Measurements from ENCODE around the gene MYO1D. TPM values are rescaled to one million over a fixed set of nuclear protein-coding genes. Genes with fewer than 3 reads are reported as not detected.

Gene MYO1D
- total RNA-seq, 2 experiments from 2014 or later, result 8.7 to 8.8 TPM

- peaks cover 70% of the 10 kb centered on the region for H3K4me1 Mint-ChIP-seq
- DNase-seq, result no peak
Observed at GRCh38 chr17:32516940-32517701, 359.8 kb downstream of the MYO1D start.

GRCh38 chr17:32516450-32516849, 360.5 kb downstream of the MYO1D start:
- H3K9me3 Mint-ChIP-seq (ENCODE audit: low read depth), result no peaks in the 10 kb centered on the region
- H3K36me3 Mint-ChIP-seq (ENCODE audit: low read depth), result no peaks in the 10 kb centered on the region
- POLR2A ChIA-PET, result interaction anchor here (0.6 kb wide), 1 partner anchor 8 kb away, joined by 3 read pairs; no protein-coding TSS in a partner anchor
- DNase-seq (no peak), ATAC-seq (no peak)
- no peaks in the 10 kb centered on the region for H3K27me3 Mint-ChIP-seq
- no peak overlapping the region for H3K4me3 Mint-ChIP-seq
- CTCF ChIA-PET, result interaction anchor here (0.8 to 1.3 kb wide), 4 partner anchors 12 to 54 kb away, joined by 3 to 4 read pairs (median 3); partner anchors contain the start of gene CDK5R1
- peaks cover 70% of the 10 kb centered on the region for H3K4me1 Mint-ChIP-seq
- peak overlapping the region; percentile 82 for H3K27ac Mint-ChIP-seq
- intact Hi-C loops (cut with DNase I, micrococcal nuclease), result loop anchor here in 1 of 2 experiments (5.0 kb wide), 1 partner anchor 1704 kb away; no protein-coding TSS in a partner anchor

More at GRCh38 chr17:32516940-32517701, 359.8 kb downstream of the MYO1D start:
- peak; percentile 28 for ATAC-seq
- Mint-ChIP-seq H3K9me3 (ENCODE audit: low read depth) (no peaks in the 10 kb centered on the region), H3K27ac (peak overlapping the region; percentile 82), H3K27me3 (no peaks in the 10 kb centered on the region), H3K36me3 (ENCODE audit: low read depth) (no peaks in the 10 kb centered on the region), H3K4me3 (peak overlapping the region; percentile 6)
- intact Hi-C loops (cut with DNase I, micrococcal nuclease), result loop anchor here in 1 of 2 experiments (1.0 to 5.0 kb wide), 2 partner anchors 14 to 1705 kb away; no protein-coding TSS in a partner anchor
- ChIA-PET CTCF (interaction anchor here (0.6 to 1.9 kb wide), 7 partner anchors 10 to 177 kb away, joined by 3 to 6 read pairs (median 4); partner anchors contain the start of gene CDK5R1), POLR2A (interaction anchor here (0.5 to 2.1 kb wide), 3 partner anchors 29 to 299 kb away, joined by 4 to 7 read pairs (median 4); partner anchors contain the start of gene CDK5R1)

GRCh38 chr17:32515677-32516383, 361.1 kb downstream of the MYO1D start:
- DNase-seq, result no peak
- POLR2A ChIA-PET, result interaction anchor here (0.6 kb wide), 1 partner anchor 8 kb away, joined by 3 read pairs; no protein-coding TSS in a partner anchor
- no peaks in the 10 kb centered on the region for H3K36me3 Mint-ChIP-seq (ENCODE audit: low read depth)
- intact Hi-C loops (cut with DNase I, micrococcal nuclease), result loop anchor here in 1 of 2 experiments (5.0 kb wide), 1 partner anchor 1704 kb away; no protein-coding TSS in a partner anchor
- H3K4me3 Mint-ChIP-seq, result no peak overlapping the region
- CTCF ChIA-PET, result interaction anchor here (0.8 to 1.3 kb wide), 3 partner anchors 11 to 192 kb away, joined by 3 read pairs; no protein-coding TSS in a partner anchor
- peak; percentile 7 for ATAC-seq
- no peaks in the 10 kb centered on the region for H3K27me3 Mint-ChIP-seq
- H3K9me3 Mint-ChIP-seq (ENCODE audit: low read depth), result no peaks in the 10 kb centered on the region
- peaks cover 65% of the 10 kb centered on the region for H3K4me1 Mint-ChIP-seq
- H3K27ac Mint-ChIP-seq, result peak overlapping the region; percentile 48

- no peaks in the 10 kb centered on the region for H3K36me3 Mint-ChIP-seq (ENCODE audit: low read depth)
- intact Hi-C loops (cut with DNase I, micrococcal nuclease), result loop anchor here in 1 of 2 experiments (5.0 kb wide), 1 partner anchor 1702 kb away; no protein-coding TSS in a partner anchor
- H3K27ac Mint-ChIP-seq, result peak overlapping the region; percentile 7
- ChIA-PET CTCF (no interaction called here), POLR2A (no interaction called here)
- H3K4me3 Mint-ChIP-seq, result no peak overlapping the region
- DNase-seq (no peak), ATAC-seq (no peak)
- H3K9me3 Mint-ChIP-seq (ENCODE audit: low read depth), result no peaks in the 10 kb centered on the region
- peaks cover 52% of the 10 kb centered on the region for H3K4me1 Mint-ChIP-seq
- no peaks in the 10 kb centered on the region for H3K27me3 Mint-ChIP-seq
Observed at GRCh38 chr17:32514606-32515005, 362.3 kb downstream of the MYO1D start.

DNA sequence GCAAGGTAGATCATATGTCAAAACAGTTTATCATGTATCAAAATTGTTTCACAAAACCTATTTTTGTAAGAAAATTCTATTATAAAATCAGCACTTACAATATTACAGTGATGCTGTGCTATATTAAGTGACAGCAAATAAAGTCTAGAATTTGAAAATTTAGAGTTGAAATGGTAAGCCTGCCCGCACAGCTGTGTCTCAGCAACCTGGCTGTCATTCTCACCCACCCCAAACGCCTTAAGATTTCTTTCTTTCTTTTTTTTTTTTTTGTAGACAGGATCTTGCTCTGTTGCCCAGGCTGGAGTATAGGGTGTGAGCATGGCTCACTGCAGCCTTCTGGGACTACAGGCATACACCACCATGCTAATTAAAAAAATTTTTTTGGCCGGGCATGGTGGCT, 363.3 kb downstream of the MYO1D start:
- Mint-ChIP-seq H3K9me3 (ENCODE audit: low read depth) (no peaks in the 10 kb centered on the region), H3K27ac (no peak overlapping the region), H3K4me3 (no peak overlapping the region), H3K4me1 (peaks cover 51% of the 10 kb centered on the region), H3K27me3 (no peaks in the 10 kb centered on the region), H3K36me3 (ENCODE audit: low read depth) (peaks cover 1% of the 10 kb centered on the region)
- intact Hi-C loops (cut with DNase I, micrococcal nuclease), result no loop called here
- ChIA-PET POLR2A (no interaction called here), CTCF (no interaction called here)
- DNase-seq, result no peak
- ATAC-seq, result no peak

- ChIA-PET CTCF (no interaction called here), POLR2A (no interaction called here)
- H3K36me3 Mint-ChIP-seq (ENCODE audit: low read depth), result peaks cover 1% of the 10 kb centered on the region
- DNase-seq (peak; percentile 2), ATAC-seq (no peak)
- H3K4me1 Mint-ChIP-seq, result peaks cover 52% of the 10 kb centered on the region
- H3K27ac Mint-ChIP-seq, result no peak overlapping the region
- no peaks in the 10 kb centered on the region for H3K27me3 Mint-ChIP-seq
- intact Hi-C loops (cut with DNase I, micrococcal nuclease), result no loop called here
- no peak overlapping the region for H3K4me3 Mint-ChIP-seq
- H3K9me3 Mint-ChIP-seq (ENCODE audit: low read depth), result no peaks in the 10 kb centered on the region
Observed at GRCh38 chr17:32512328-32512727, 364.6 kb downstream of the MYO1D start.

GRCh38 chr17:32510466-32510865, 366.5 kb downstream of the MYO1D start:
- H3K4me1 Mint-ChIP-seq, result peaks cover 48% of the 10 kb centered on the region
- DNase-seq, result no peak
- no peaks in the 10 kb centered on the region for H3K27me3 Mint-ChIP-seq
- ChIA-PET CTCF (no interaction called here), POLR2A (interaction anchor here (0.7 kb wide), 1 partner anchor 13 kb away, joined by 5 read pairs; no protein-coding TSS in a partner anchor)
- intact Hi-C loops (cut with DNase I, micrococcal nuclease), result no loop called here
- peaks cover 4% of the 10 kb centered on the region for H3K9me3 Mint-ChIP-seq (ENCODE audit: low read depth)
- ATAC-seq, result no peak
- no peak overlapping the region for H3K27ac Mint-ChIP-seq
- H3K4me3 Mint-ChIP-seq, result no peak overlapping the region
- peaks cover 1% of the 10 kb centered on the region for H3K36me3 Mint-ChIP-seq (ENCODE audit: low read depth)

- intact Hi-C loops (cut with DNase I, micrococcal nuclease), result no loop called here
- ChIA-PET POLR2A (interaction anchor here (0.6 kb wide), 1 partner anchor 138 kb away, joined by 4 read pairs; no protein-coding TSS in a partner anchor), CTCF (interaction anchor here (0.8 to 1.1 kb wide), 4 partner anchors 9 to 358 kb away, joined by 3 read pairs; no protein-coding TSS in a partner anchor)
- peak overlapping the region; percentile 41 for H3K27ac Mint-ChIP-seq
- H3K4me3 Mint-ChIP-seq, result no peak overlapping the region
- H3K4me1 Mint-ChIP-seq, result peaks cover 56% of the 10 kb centered on the region
- peaks cover 4% of the 10 kb centered on the region for H3K9me3 Mint-ChIP-seq (ENCODE audit: low read depth)
- peaks cover 1% of the 10 kb centered on the region for H3K36me3 Mint-ChIP-seq (ENCODE audit: low read depth)
- ATAC-seq (no peak), DNase-seq (no peak)
- H3K27me3 Mint-ChIP-seq, result no peaks in the 10 kb centered on the region
Observed at GRCh38 chr17:32508926-32509325, 368.0 kb downstream of the MYO1D start.

- Mint-ChIP-seq H3K27me3 (no peaks in the 10 kb centered on the region), H3K4me3 (peak overlapping the region; percentile 46), H3K9me3 (ENCODE audit: low read depth) (peaks cover 4% of the 10 kb centered on the region), H3K36me3 (ENCODE audit: low read depth) (peaks cover 8% of the 10 kb centered on the region), H3K4me1 (peaks cover 79% of the 10 kb centered on the region), H3K27ac (peak overlapping the region; percentile 97)
- intact Hi-C loops (cut with DNase I, micrococcal nuclease), result loop anchor here in 1 of 2 experiments (5.0 kb wide), 1 partner anchor 53 kb away; no protein-coding TSS in a partner anchor
- ChIA-PET POLR2A (interaction anchor here (1.5 kb wide), 1 partner anchor 19 kb away, joined by 19 read pairs; no protein-coding TSS in a partner anchor), CTCF (interaction anchor here (0.7 to 1.3 kb wide), 3 partner anchors 11 to 20 kb away, joined by 3 to 5 read pairs (median 4); no protein-coding TSS in a partner anchor)
- no peak for ATAC-seq
- DNase-seq, result peak; percentile 58
Observed at GRCh38 chr17:32504166-32504990, 372.5 kb downstream of the MYO1D start.
